Endothelial cell of umbilical vein (primary cell): ENCODE data around the gene IZUMO4. TPM values are rescaled to one million over a fixed set of nuclear protein-coding genes. Genes with fewer than 3 reads are reported as not detected.

Experiments
- BruUV-seq: library from RNA; stranded (reverse); fragments of 400-500 nt; replicated peaks from 2 replicates; lab custom pipeline; 2021; lab: Mats Ljungman, UMichigan
- CTCF ChIA-PET: fragments of 300-600, 350-600 bp; sonication (Branson Sonifier 250); formaldehyde crosslinking; loops from one replicate; lab custom pipeline; 2021; ENCODE audit warnings: antibody characterized with exemption, inconsistent platforms; lab: Charles Lee
- POLR2A ChIA-PET: fragments of 300-600, 350-600 bp; sonication (Branson Sonifier 250); formaldehyde crosslinking; loops from one replicate; lab custom pipeline; 2021; ENCODE audit warnings: antibody characterized with exemption, inconsistent platforms; lab: Charles Lee
- DNase-seq: peaks from one replicate; pipeline ENCODE4 v3.0.0-alpha.2; 2011; ENCODE audit warnings: low read depth, low spot score
- FAIRE-seq: peaks from 2 replicates; lab custom pipeline; 2011; peaks lifted over from hg19 to GRCh38; lab: Jason Lieb, UNC
- H2AFZ ChIP-seq: 2 replicates; pipeline ENCODE4 v1.6.0; 2012; ENCODE audit warnings: low read depth, low read length, control low read depth, inconsistent platforms
- H3K27ac ChIP-seq: 2 replicates; pipeline ENCODE4 v1.5.1; 2011; ENCODE audit warnings: low read depth, mild to moderate bottlenecking, control low read depth, low read length, moderate library complexity; ENCODE audit not compliant: insufficient read depth
- H3K27me3 ChIP-seq, 2 experiments: 2 replicates each; pipeline versions ENCODE4 v1.6.0 to v1.6.1; 2011; ENCODE audit warnings: low read length in 2 of 2, mixed read lengths in 1 of 2; ENCODE audit not compliant: control insufficient read depth in 2 of 2, insufficient read depth in 2 of 2
- H3K36me3 ChIP-seq, 2 experiments: 2 replicates in 1 of 2; 3 replicates in 1 of 2; pipeline ENCODE4 v1.5.1; 2011; ENCODE audit warnings: low read length in 2 of 2, mild to moderate bottlenecking in 1 of 2, moderate library complexity in 1 of 2; ENCODE audit not compliant: control insufficient read depth in 2 of 2, insufficient read depth in 2 of 2; ENCODE audit errors: extremely low read depth in 1 of 2
- H3K4me1 ChIP-seq: 3 replicates; pipeline ENCODE4 v1.5.1; 2011; ENCODE audit warnings: mild to moderate bottlenecking, low read length; ENCODE audit not compliant: control insufficient read depth, insufficient read depth; ENCODE audit errors: extremely low read depth
- H3K4me2 ChIP-seq: 2 replicates; pipeline ENCODE4 v1.6.1; 2011; ENCODE audit warnings: low read length, control low read depth, mixed read lengths; ENCODE audit not compliant: insufficient read depth
- H3K4me3 ChIP-seq, 3 experiments: fragments of 200-600 bp in 1 of 3; sonication (generic), shearing (Covaris generic) in 1 of 3; replicated peaks in 1 of 3; 2 replicates each; pipeline ENCODE4 v1.5.1; 2011 to 2016; ENCODE audit warnings: control low read depth in 3 of 3, low read length in 3 of 3, mild to moderate bottlenecking in 2 of 3, inconsistent platforms in 1 of 3, low read depth in 1 of 3, moderate library complexity in 1 of 3; ENCODE audit not compliant: insufficient read depth in 1 of 3
- H3K79me2 ChIP-seq: 2 replicates; pipeline ENCODE4 v1.6.0; 2012; ENCODE audit warnings: low read length, inconsistent platforms; ENCODE audit not compliant: control insufficient read depth, insufficient read depth
- H3K9ac ChIP-seq: replicated peaks from 2 replicates; pipeline ENCODE3; 2011; ENCODE audit warnings: low read length, control low read depth; ENCODE audit not compliant: insufficient read depth; ENCODE audit errors: extremely low read depth
- H3K9me1 ChIP-seq: replicated peaks from 3 replicates; pipeline ENCODE4 v1.6.0; 2011; ENCODE audit warnings: mild to moderate bottlenecking, low read length; ENCODE audit not compliant: control insufficient read depth, insufficient read depth; ENCODE audit errors: extremely low read depth
- H3K9me3 ChIP-seq: replicated peaks from 2 replicates; pipeline ENCODE4 v1.5.1; 2012; ENCODE audit warnings: low read length, inconsistent platforms; ENCODE audit not compliant: control insufficient read depth, insufficient read depth
- H4K20me1 ChIP-seq: replicated peaks from 2 replicates; pipeline ENCODE3; 2011; ENCODE audit warnings: mild to moderate bottlenecking, low read length; ENCODE audit not compliant: control insufficient read depth, insufficient read depth; ENCODE audit errors: extremely low read depth
- EZH2 ChIP-seq: IDR thresholded peaks from 2 replicates; pipeline ENCODE4 v1.6.1; 2012; ENCODE audit warnings: borderline replicate concordance, low read depth, mild to moderate bottlenecking, moderate library complexity, low read length, inconsistent platforms; ENCODE audit not compliant: severe bottlenecking
- FOS ChIP-seq: IDR thresholded peaks from 2 replicates; pipeline ENCODE4 v1.6.1; 2011; ENCODE audit warnings: mild to moderate bottlenecking, low read length, moderate library complexity, borderline replicate concordance; ENCODE audit not compliant: insufficient read depth
- GATA2 ChIP-seq: IDR thresholded peaks from 2 replicates; pipeline ENCODE4 v1.7.0; 2011; ENCODE audit warnings: low read depth, mild to moderate bottlenecking, moderate library complexity, mixed read lengths, low read length; ENCODE audit not compliant: insufficient read length, insufficient read depth
- JUN ChIP-seq: IDR thresholded peaks from 2 replicates; pipeline ENCODE4 v1.6.1; 2011; ENCODE audit warnings: borderline replicate concordance, low read depth; ENCODE audit not compliant: insufficient read length, insufficient read depth
- MAX ChIP-seq: IDR thresholded peaks from 2 replicates; pipeline ENCODE4 v1.6.1; 2011; ENCODE audit not compliant: insufficient read depth, insufficient read length
- MYC ChIP-seq: IDR thresholded peaks from one replicate; pipeline ENCODE4 v1.6.1; 2011; ENCODE audit warnings: mild to moderate bottlenecking, low read depth, low read length
- POLR2A ChIP-seq: IDR thresholded peaks from 2 replicates; pipeline ENCODE4 v1.6.1; 2012; ENCODE audit warnings: low read depth, mild to moderate bottlenecking, control low read depth, low read length
- POLR2AphosphoS5 ChIP-seq: IDR thresholded peaks from 2 replicates; pipeline ENCODE4 v1.6.1; 2012; ENCODE audit warnings: low read depth, mild to moderate bottlenecking, control low read depth, low read length, moderate library complexity; ENCODE audit not compliant: insufficient read depth
- dilution Hi-C: fragments of 300-500 bp; cut with MboI; formaldehyde crosslinking; loops from one replicate; pipeline ENCODE4 v1.15.0; 2019; ENCODE audit warnings: low sequenced_read_pairs; ENCODE audit not compliant: extremely low pct_ligation_motif_present
- intact Hi-C: fragments of 100-400 bp; cut with micrococcal nuclease; formaldehyde crosslinking; loops from one replicate; pipeline ENCODE4 v1.10.0; 2022
- polyA plus RNA-seq, 4 experiments: library from polyadenylated mRNA; depleted of rRNA in 3 of 4; stranded (reverse) in 3 of 4; unstranded in 1 of 4; fragments of >200 nt; gene quantifications; 2 replicates each; pipeline versions ENCODE4 v1.2.1 to v1.2.3, GENCODE V29; 2011 to 2012; ENCODE audit warnings: missing spikeins in 1 of 4
- total RNA-seq: library from RNA; stranded (reverse); gene quantifications from 2 replicates; pipeline ENCODE4 v1.2.3, GENCODE V29; 2021
- TF ChIP-seq, protein P1 (sequence below), 2 donors: IDR thresholded peaks; 1 replicate in 1 of 2; 2 replicates in 1 of 2; pipeline ENCODE4 v1.5.1; 2011; ENCODE audit warnings: low read length in 2 of 2, mild to moderate bottlenecking in 2 of 2, moderate library complexity in 2 of 2, control low read depth in 1 of 2, inconsistent platforms in 1 of 2, low read depth in 1 of 2; ENCODE audit not compliant: insufficient read depth in 1 of 2; ENCODE audit errors: extremely low read depth in 1 of 2

The IZUMO4 gene
- total and polyA plus RNA-seq, 2 donors (not counting 3 experiments of a cell fraction or from before 2014, with no cell fraction given): 1.1 to 2.0 TPM

DNA sequence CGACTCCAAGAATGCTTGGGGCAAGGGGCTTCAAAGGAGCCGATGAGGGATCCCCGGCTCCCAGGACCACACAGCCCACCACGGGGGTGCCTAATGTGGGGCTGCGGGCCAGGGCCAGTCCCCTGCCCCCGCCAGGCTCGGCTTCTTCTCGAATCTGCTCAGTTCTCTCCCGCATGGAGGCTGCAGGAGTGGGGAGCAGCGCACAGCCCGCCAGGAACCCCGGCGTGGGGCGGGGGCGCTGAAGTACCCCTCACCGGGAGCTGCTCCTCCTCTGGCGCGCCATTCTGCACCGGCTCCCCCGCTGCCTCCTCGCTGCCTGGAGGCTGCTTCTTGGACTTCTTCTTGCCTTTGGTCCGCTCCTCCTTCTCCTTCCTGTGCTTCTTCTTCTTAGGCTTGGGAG is 14.7 kb downstream of the IZUMO4 start:
- intact Hi-C loops: no loop called here
- H3K79me2 ChIP-seq: no peaks in the 10 kb centered on the region
- no peak for TF ChIP-seq JUN
- TF ChIP-seq POLR2AphosphoS5: no peak
- no peak for TF ChIP-seq MAX
- TF ChIP-seq MYC: no peak
- TF ChIP-seq EZH2: no peak
- TF ChIP-seq, protein P1, sequence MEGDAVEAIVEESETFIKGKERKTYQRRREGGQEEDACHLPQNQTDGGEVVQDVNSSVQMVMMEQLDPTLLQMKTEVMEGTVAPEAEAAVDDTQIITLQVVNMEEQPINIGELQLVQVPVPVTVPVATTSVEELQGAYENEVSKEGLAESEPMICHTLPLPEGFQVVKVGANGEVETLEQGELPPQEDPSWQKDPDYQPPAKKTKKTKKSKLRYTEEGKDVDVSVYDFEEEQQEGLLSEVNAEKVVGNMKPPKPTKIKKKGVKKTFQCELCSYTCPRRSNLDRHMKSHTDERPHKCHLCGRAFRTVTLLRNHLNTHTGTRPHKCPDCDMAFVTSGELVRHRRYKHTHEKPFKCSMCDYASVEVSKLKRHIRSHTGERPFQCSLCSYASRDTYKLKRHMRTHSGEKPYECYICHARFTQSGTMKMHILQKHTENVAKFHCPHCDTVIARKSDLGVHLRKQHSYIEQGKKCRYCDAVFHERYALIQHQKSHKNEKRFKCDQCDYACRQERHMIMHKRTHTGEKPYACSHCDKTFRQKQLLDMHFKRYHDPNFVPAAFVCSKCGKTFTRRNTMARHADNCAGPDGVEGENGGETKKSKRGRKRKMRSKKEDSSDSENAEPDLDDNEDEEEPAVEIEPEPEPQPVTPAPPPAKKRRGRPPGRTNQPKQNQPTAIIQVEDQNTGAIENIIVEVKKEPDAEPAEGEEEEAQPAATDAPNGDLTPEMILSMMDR (IDR thresholded peaks at IDR 0.05; ENCODE audit: extremely low read depth in 1 of 2, insufficient read depth in 1 of 2, low read depth in 1 of 2, low read length in 2 of 2): no peak
- no peak for TF ChIP-seq POLR2A
- TF ChIP-seq FOS: no peak
- no peak for TF ChIP-seq GATA2
- H3K27ac ChIP-seq: no peak overlapping the region
- no peaks in the 10 kb centered on the region for H3K4me1 ChIP-seq
- ChIA-PET CTCF (no interaction called here), POLR2A (no interaction called here)
- H3K4me3 ChIP-seq: no peak overlapping the region
- H4K20me1 ChIP-seq: no peaks in the 10 kb centered on the region
- dilution Hi-C loops: no loop called here
- H3K9me3 ChIP-seq: no peaks in the 10 kb centered on the region
- no peaks in the 10 kb centered on the region for H3K27me3 ChIP-seq
- no peak overlapping the region for H3K4me2 ChIP-seq
- H3K9me1 ChIP-seq: no peaks in the 10 kb centered on the region
- H3K9ac ChIP-seq: no peak overlapping the region
- H3K36me3 ChIP-seq: peaks cover 20 to 79% of the 10 kb centered on the region in 2 experiments
- no peak for FAIRE-seq
- DNase-seq: no peak
- BruUV-seq: no TSS peak
- no peak overlapping the region for H2AFZ ChIP-seq
